A549 (cell line): Measurements from ENCODE around the gene CPSF2.

Experiments used
- ELK1 ChIP-seq: fragments of 150-350 bp; IDR thresholded peaks from 2 replicates; pipeline ENCODE4 v1.6.1; 2014; ENCODE audit warnings: low read depth, mild to moderate bottlenecking, low read length
- EP300 ChIP-seq, 2 experiments: fragments of >200 bp; sonication (Bioruptor Twin); formaldehyde crosslinking; IDR thresholded peaks; 2 replicates in 1 of 2; 3 replicates in 1 of 2; pipeline ENCODE4 v1.6.1; 2016 to 2017
- JUN ChIP-seq, 2 experiments: fragments of >200 bp; sonication (Bioruptor Twin); formaldehyde crosslinking; IDR thresholded peaks; 2 replicates in 1 of 2; 3 replicates in 1 of 2; pipeline ENCODE4 v1.6.1; 2016 to 2017
- POLR2A ChIP-seq: IDR thresholded peaks from 2 replicates; pipeline ENCODE4 v1.6.1; 2012; ENCODE audit warnings: mild to moderate bottlenecking, low read length
- REST ChIP-seq: fragments of 200-600 bp; sonication (generic); IDR thresholded peaks from 2 replicates; pipeline ENCODE4 v1.6.1; 2016; ENCODE audit warnings: antibody characterized with exemption, mild to moderate bottlenecking, moderate library complexity
- TP53 ChIP-seq: fragments of 250-450 bp; sonication (Bioruptor Pico); IDR thresholded peaks from 2 replicates; pipeline ENCODE4 v1.5.0; 2021; ENCODE audit warnings: mild to moderate bottlenecking, moderate library complexity
- ZSCAN20 ChIP-seq: fragments of 250-450 bp; sonication (Bioruptor Pico); IDR thresholded peaks from 2 replicates; pipeline ENCODE4 v1.8.0; 2022; ENCODE audit warnings: mild to moderate bottlenecking, moderate library complexity
- TF ChIP-seq, protein P1 (sequence below): fragments of >200 bp; sonication (Bioruptor Twin); formaldehyde crosslinking; IDR thresholded peaks from 3 replicates; pipeline ENCODE4 v1.5.1; 2016
- TF ChIP-seq, protein P2 (sequence below): fragments of 450-650 bp; IDR thresholded peaks from 2 replicates; pipeline ENCODE4 v1.6.1; 2014; ENCODE audit warnings: antibody characterized with exemption
- TF ChIP-seq, protein P3 (sequence below): IDR thresholded peaks from 2 replicates; pipeline ENCODE4 v1.6.1; 2012

- TF ChIP-seq, protein P1, sequence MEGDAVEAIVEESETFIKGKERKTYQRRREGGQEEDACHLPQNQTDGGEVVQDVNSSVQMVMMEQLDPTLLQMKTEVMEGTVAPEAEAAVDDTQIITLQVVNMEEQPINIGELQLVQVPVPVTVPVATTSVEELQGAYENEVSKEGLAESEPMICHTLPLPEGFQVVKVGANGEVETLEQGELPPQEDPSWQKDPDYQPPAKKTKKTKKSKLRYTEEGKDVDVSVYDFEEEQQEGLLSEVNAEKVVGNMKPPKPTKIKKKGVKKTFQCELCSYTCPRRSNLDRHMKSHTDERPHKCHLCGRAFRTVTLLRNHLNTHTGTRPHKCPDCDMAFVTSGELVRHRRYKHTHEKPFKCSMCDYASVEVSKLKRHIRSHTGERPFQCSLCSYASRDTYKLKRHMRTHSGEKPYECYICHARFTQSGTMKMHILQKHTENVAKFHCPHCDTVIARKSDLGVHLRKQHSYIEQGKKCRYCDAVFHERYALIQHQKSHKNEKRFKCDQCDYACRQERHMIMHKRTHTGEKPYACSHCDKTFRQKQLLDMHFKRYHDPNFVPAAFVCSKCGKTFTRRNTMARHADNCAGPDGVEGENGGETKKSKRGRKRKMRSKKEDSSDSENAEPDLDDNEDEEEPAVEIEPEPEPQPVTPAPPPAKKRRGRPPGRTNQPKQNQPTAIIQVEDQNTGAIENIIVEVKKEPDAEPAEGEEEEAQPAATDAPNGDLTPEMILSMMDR = no peak
- TF ChIP-seq ZSCAN20 (CRISPR knock-in tag) = no peak
- TF ChIP-seq, protein P2, sequence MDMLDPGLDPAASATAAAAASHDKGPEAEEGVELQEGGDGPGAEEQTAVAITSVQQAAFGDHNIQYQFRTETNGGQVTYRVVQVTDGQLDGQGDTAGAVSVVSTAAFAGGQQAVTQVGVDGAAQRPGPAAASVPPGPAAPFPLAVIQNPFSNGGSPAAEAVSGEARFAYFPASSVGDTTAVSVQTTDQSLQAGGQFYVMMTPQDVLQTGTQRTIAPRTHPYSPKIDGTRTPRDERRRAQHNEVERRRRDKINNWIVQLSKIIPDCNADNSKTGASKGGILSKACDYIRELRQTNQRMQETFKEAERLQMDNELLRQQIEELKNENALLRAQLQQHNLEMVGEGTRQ = no peak
- TF ChIP-seq EP300 (IDR thresholded peaks at IDR 0.05) = no peak
- no peak for TF ChIP-seq ELK1
- TF ChIP-seq, protein P3, sequence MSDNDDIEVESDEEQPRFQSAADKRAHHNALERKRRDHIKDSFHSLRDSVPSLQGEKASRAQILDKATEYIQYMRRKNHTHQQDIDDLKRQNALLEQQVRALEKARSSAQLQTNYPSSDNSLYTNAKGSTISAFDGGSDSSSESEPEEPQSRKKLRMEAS = no peak
- TF ChIP-seq JUN (IDR thresholded peaks at IDR 0.05) = no peak
- TF ChIP-seq POLR2A = no peak
- no peak for TF ChIP-seq REST
- no peak for TF ChIP-seq TP53 (CRISPR knock-in tag)
Observed at GRCh38 chr14:92143962-92144361, 22.2 kb downstream of the CPSF2 start.
